ENCODE measurements around the gene SNRPA1.
"Not testable (repeated sequence)": the region's sequence is repeated elsewhere in the genome, so short reads cannot be mapped to it uniquely, and the experiment has no call there.

Gene SNRPA1

GRCh38 chr15:101288905-101289513 lies 6.0 kb downstream of the SNRPA1 start:
- DNase-seq: no peak

GRCh38 chr15:101287342-101287741 lies 7.7 kb downstream of the SNRPA1 start:
- not testable (repeated sequence) for DNase-seq

- no peak for DNase-seq
These were observed 8.5 kb downstream of the SNRPA1 start for GRCh38 chr15:101286471-101287114.

GRCh38 chr15:101283931-101284330 lies 11.1 kb downstream of the SNRPA1 start:
- DNase-seq: no peak

- DNase-seq: no peak
These were observed 15.0 kb downstream of the SNRPA1 start for GRCh38 chr15:101280007-101280406.

GRCh38 chr15:101277943-101278564 lies 17.0 kb downstream of the SNRPA1 start:
- no peak for DNase-seq

- peak; percentile 90 for DNase-seq
These were observed 17.8 kb downstream of the SNRPA1 start, which contains the start of gene SELENOS for GRCh38 chr15:101277038-101277822. Gene SELENOS (minus strand): TSS chr15:101277485. CDS start chr15:101277417, 68 bp downstream.

- no peak for DNase-seq
These were observed 18.5 kb downstream of the SNRPA1 start for GRCh38 chr15:101276501-101277037.

GRCh38 chr15:101275018-101275417 lies 20.0 kb downstream of the SNRPA1 start:
- DNase-seq: no peak

GRCh38 chr15:101273534-101273933 lies 21.5 kb downstream of the SNRPA1 start:
- DNase-seq: no peak

- DNase-seq: no peak
These were observed 22.5 kb downstream of the SNRPA1 start for GRCh38 chr15:101272584-101272983.

- no peak for DNase-seq
These were observed 25.4 kb downstream of the SNRPA1 start for GRCh38 chr15:101269479-101270223.

- DNase-seq: no peak
These were observed 27.5 kb downstream of the SNRPA1 start for GRCh38 chr15:101267320-101268104.

GRCh38 chr15:101266787-101267186 lies 28.3 kb downstream of the SNRPA1 start:
- DNase-seq: no peak

- DNase-seq: no peak
These were observed 29.0 kb downstream of the SNRPA1 start for GRCh38 chr15:101266034-101266433.

- DNase-seq: no peak
These were observed 30.0 kb downstream of the SNRPA1 start for GRCh38 chr15:101264911-101265641.

GRCh38 chr15:101264011-101264410 lies 31.0 kb downstream of the SNRPA1 start:
- no peak for DNase-seq

- no peak for DNase-seq
These were observed 32.5 kb downstream of the SNRPA1 start for GRCh38 chr15:101262551-101262950.

- DNase-seq: peak; percentile 58
These were observed 36.6 kb downstream of the SNRPA1 start for GRCh38 chr15:101258238-101259144.

- DNase-seq: no peak
These were observed 38.3 kb downstream of the SNRPA1 start for GRCh38 chr15:101256757-101257156.
